ENCODE measurements around the gene TAL1.

The TAL1 gene

DNA sequence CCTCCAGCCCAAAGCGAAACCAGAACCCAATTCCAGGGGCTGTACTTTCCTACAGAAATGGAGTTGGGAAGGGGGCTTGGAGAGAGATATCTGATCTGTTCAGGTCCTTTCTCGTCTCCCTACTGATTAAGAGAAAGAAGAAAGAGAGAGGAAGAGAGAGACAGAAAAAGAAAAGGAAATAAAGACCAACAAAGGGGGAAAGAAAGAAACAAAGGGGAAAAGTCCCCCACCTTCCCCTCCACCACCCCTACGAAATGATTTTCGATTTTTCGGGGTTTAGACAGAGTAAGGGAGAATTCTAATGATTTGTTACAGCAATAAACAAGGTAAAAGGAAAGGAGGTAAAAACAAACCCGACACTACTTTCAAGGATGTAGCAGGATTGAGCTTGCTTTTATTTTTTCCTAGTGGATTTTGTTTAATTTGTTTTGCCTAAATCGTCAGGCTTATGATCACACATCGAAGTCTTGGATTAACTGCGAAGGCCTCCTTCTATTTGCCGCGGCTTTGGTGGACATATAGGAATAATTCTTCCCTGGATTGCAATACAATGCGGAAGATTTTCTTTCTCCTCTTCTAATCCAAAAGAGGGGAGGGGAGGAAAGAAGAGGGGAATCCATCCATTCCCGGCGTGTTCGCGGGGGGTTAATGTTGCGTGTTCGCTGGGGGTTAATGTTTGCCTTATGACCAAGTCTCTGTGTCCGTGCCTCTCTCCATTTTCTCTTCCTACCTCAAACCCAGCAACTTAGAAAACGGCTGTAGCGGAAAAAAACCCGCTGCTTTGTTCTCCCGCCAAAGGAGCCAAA is 1.9 kb downstream of the TAL1 start:
- DNase-seq (ENCODE audit: low spot score) = no peak

DNA sequence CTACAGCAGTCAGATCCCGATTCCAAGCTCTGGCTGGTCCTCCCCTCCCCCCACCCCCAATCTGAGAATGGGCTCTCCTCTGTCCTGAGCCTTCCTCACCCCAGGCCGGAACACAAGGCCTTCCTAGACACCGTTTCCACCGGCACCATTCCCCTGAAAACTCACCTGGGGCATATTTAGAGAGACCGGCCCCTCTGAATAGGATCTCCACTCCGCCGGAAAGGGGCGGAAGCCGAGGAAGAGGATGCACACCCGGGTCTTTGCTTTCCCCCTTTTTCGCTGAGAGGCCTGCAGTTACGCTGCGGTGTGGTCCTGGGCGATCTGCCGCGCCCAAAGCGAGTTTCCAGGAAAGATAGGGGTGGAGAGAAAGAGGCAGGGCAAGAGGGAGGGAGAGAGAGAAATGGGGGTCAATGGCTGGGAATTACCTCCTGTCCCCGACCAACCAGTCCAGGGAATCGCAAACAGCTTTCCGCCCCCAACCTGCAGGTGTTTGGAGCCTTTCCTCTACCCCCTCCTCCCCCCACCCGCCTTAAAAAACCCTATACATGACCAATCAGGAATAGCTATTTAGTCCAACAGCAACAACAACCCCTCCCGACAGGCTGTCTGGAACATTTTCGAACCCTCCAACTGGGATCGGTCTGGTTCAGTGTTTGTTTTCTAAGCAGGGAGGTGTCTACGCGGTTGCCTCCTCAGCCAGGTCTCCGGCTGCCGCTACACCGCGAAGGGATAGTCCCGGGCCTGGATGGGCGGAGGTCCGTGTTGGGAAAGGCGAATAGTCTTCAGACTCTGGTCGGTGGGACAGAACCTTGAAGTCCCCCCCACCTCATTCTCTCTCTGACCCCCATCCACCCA is 2.8 kb downstream of the TAL1 start:
- DNase-seq (ENCODE audit: low spot score) = no peak

DNA sequence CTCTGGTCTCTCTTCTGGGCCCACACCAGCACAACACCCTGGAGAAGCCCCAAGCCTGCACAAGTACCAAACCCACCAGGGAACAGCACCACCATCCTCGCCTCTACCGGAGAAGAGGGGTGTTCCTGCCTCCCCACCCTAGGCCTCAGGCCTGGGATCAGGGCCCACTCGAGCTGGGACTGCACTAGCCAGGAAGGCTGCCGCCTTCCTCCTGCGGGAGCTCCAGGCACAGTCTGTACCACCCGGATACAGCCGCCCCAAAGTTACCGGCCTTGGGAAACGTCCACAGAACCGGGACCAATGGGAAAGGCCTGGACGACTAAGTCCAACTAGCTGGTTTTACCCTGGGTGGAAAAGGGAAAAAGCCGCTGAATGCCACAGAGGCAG is 3.4 kb downstream of the TAL1 start:
- no peak for DNase-seq (ENCODE audit: low spot score)

DNA sequence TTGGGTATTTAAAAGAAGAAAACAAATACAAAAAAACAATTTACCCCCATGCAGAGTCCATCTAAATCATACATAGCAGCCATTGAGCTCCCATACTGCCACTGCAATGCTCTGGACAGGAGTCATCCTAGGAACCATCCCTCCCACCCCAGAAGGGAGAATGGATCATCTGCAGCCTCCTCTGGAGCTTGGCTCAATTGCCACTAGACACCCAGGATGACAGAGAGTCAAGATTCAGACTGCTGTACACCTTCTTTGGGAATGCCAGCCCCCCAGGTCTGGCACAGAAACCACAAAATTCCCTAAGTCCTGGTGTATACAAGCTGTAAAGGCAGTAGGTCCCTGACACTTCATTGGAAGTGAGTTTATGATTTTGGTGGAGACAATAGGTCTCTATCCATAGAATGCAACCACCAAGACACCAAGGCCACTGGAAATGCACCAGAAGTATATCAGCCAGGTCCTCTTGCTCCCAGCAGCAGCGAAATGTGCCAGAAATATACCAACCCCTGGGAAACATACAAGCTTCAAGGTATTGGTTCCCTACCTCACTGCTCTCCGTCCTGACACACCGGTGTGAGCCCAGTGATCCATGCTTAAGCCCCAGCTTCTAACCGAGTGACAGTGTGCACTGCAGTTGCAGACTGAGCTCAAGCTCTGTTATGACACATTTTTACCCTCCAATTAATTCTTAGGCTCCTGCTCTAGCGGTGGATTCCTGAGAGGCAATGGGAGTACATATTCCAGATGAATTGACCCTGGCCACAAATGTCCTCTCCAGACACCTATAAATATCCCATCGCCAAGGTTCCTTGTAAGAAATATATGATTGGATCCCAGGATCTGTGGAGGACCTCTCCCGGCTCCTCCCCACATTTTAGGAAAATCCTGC is 4.4 kb downstream of the TAL1 start:
- DNase-seq (ENCODE audit: low spot score) = no peak

DNA sequence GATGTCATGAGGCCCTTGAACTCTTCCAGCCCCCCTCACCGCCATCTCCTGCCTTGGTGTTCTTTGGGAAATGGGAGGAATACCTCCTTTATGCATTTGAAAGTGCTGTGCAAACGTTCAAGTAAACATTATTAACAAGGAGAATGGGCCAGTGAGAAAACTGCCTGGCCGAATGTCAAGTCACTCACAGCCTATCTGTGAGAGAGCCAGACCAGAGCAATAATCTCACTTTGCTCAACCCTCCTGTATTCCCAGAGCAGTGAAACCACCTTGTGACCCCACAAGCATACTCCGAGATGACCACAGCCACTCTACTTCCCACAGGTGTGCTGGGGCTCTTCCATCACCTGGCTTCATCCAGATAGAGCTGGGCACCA is 5.2 kb downstream of the TAL1 start:
- no peak for DNase-seq (ENCODE audit: low spot score)

DNA sequence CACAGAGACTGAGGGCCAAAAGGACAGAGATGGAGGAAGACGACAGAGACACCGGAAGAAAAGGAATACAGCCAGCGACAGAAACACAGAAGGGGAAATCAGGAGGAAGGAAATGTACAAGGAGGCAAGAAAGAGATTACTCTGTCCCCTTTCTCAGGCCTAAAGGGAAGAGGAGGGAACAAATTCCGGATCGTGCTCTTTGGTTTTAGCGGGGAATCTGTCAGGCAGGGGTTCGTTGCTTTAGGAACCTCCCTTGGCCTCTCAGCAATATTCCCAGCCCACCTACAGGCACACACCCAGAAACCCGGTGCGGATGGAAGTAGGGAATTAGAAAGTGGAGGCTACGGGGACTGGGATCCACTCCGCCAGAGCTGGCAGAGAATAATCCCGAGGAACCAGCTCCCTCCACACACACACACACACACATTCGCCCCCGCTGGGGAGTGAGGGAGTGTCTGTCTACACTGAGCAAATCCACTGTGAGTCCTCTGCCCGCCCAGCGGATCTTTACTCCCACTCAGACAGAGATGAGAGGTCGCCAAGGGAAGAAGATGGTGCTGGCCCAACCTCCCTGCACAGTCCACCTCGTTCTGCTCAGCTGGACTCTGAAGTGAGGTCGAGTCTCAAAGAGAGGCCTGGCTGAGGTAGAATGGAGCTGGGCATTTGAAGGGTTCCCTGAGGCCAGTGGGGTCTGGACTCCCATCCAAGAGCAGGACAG is 5.7 kb downstream of the TAL1 start:
- no peak for DNase-seq (ENCODE audit: low spot score)

DNA sequence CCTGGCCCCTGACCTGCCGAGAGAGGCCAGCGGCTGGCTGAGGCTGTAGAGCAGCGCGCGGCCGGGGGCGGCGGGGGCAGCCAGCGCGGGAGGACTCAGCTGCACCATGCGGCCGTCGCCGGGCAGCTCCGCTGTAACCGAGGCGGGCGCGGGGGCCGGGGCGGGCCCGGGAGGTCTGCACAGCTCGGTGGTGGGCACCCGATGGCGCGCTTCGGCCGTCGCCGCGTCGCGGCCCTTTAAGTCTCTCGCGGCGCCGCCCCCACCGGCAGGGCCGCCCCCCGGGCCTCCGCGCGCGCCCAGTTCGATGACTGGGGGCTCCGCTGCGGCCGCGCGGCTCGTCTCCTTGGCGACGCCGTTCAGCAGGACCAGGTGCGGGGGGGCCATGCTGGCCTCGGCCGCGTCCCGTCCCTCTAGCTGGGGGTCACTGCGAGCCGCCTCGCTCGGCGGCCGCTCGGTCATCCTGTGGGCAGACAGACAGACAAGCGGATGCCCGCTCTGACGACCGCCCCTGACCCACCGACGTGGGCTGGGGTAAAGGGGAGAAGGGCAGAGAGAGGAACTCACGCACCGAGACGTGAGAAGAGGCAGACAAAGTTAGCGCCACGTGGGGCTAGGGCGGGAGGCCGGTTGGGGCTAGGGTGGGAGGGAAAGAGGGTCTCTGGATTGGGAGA is 6.5 kb downstream of the TAL1 start:
- no peak for DNase-seq (ENCODE audit: low spot score)

DNA sequence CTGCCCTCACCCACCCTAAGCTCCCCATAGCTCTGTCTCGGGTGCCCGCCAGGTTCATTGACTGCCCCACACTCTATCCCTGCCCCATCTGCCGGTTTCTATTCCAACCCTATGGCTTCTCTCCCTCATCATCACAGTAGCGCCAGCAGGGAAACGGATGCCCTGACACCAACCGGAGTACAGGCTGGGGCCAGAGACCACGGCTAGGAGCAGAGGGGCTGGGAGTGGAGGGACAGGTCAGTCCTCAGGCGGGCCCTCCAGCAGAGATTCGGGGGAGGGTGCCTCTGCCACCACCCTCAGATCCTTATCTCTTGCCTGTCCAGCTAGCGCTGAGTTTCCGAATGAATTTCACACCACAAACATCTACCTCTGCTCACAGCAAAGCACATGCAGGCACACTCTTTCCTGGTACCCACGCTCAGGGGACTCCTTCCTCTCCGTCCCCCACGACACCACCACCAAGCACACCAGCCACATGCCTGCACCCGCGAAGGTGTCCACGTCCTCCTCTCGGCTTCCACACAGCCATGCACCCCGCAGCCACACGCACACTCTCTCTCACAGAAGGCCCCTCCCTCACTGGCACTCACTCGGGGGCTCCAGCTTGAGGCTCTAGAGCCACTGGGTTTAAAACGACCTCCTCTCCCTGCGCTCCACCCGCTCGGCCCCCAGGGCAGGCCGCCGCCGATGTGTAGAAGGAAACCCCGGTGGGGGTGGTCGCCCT is 7.2 kb downstream of the TAL1 start:
- DNase-seq (ENCODE audit: low spot score) = no peak

DNA sequence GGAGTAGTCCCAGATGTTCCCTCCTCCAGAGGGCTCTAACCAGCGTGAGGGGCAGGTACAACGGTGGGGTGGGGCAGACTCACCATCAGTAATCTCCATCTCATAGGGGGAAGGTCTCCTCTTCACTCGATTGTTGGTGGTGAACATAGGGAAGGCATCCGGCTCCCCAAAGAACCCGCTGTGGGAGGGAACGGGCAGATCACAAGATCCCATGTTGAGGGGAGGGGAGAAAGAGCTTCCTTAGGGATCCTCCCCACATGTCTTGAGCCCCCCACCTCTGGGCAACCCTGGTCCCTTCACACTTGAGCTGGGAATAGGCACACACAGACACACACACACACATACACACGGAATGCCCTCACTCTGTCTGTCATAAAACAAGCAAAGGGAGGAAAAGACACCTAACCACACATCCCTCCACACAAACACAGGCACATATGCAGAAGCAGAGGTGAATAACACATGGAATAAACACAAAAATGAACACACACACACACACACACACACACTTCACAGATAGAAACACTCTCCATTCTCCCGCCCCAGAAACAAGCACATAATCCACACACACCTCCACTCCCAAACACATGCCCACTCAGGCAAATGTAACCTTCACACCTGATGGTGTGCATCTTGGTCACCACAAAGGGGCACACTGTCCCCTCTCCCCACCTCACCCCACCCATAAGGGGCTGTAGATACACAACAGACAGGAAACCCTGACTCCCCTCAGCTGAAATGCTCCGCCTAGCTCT is 7.9 kb downstream of the TAL1 start:
- DNase-seq (ENCODE audit: low spot score) = no peak

DNA sequence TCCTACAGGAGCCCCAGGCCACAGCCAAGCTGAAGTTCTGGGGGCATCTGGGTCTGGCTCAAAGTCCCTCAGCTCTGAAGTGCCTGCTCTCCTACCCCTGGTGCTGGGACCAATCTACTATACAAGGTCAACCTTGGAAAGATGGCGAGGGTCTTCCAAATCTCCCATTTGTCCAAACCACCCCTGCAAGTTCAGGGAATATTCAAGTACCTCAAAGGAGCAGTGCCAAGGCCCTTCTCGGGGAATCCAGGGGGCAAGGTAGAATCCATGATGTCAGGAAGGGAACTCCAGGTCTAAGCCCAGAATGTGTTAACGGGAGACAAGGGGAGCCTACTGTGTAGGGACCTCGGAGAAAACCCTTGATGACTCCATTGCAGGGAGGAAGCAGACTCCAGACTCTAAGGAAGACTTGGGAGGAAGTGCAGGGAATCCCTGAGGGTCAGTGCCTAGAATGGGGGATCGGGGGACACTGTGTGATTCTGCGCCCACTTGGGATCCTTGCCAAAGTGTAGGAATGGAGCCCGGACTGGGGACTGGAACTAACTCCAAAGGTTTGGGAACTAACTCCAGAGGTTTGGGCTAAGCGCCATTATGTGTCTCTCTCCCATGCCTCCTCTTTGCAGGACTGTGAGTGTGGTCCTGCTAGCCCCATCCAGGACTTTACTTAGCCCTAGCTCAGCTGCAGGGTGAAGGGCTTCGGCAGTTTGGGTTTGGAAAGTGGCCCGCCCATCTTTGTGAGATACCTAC is 8.7 kb downstream of the TAL1 start:
- no peak for DNase-seq (ENCODE audit: low spot score)

DNA sequence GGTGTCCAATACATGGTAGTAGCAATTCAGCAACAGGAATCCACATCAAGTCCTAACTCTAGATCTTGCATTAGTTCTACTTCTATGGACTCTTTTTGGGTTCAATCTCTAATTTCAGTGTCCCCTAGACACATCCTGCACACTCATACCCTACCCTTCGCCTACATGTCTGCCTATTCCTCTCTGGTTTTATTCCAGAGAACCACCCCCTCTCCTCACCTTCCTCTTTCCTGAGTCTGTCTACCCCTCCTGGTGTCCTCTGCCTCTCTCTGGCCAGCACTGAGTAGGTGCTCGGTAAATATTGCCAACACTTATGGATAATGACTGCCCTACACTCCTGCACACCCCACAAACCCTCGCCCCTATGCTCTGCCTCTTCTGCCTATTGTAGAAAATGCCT is 9.5 kb downstream of the TAL1 start:
- DNase-seq (ENCODE audit: low spot score) = no peak

DNA sequence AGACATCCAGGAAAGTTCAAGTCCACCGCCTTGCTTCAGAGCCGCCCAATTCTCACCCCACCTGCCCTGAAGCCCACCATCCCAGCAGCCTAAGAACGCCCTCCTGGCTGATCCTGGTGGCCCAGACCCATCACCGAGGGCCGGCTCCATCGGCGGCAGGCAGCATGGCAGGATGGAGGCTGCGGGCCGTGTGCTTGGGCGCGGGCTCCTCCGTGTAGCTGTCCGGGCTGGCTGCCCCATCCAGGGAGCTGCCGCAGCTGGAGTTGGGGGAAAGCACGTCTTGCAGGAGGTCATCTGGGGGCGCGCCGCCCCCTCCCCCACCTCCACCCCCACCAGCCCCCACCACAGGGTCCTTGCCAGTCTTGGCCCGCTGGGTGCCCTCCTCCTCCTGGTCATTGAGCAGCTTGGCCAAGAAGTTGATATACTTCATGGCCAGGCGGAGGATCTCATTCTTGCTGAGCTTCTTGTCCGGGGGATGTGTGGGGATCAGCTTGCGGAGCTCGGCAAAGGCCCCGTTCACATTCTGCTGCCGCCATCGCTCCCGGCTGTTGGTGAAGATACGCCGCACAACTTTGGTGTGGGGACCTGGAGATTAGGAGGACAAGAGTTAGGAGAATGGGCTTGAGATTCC is 12.3 kb downstream of the TAL1 start:
- no peak for DNase-seq (ENCODE audit: low spot score)

DNA sequence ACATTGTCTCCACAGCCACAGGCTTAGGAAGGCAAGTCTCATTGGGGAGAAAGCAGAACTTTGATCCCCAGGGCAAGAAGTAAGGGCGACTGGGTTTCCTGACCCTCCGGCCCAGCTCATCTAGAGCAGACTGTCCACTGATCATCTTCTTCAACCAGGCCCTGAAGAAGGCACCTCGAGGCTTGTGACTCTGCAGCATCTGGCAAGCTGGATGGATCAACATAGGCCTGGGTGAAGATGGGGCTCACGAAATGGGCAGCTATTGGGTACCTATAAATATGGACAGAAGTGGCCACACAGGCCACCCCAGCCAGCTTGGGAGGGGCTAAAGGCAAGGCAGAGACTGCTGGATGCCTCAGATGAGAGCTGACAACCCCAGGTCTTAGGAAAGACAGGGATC is 13.0 kb downstream of the TAL1 start:
- DNase-seq (ENCODE audit: low spot score) = no peak

DNA sequence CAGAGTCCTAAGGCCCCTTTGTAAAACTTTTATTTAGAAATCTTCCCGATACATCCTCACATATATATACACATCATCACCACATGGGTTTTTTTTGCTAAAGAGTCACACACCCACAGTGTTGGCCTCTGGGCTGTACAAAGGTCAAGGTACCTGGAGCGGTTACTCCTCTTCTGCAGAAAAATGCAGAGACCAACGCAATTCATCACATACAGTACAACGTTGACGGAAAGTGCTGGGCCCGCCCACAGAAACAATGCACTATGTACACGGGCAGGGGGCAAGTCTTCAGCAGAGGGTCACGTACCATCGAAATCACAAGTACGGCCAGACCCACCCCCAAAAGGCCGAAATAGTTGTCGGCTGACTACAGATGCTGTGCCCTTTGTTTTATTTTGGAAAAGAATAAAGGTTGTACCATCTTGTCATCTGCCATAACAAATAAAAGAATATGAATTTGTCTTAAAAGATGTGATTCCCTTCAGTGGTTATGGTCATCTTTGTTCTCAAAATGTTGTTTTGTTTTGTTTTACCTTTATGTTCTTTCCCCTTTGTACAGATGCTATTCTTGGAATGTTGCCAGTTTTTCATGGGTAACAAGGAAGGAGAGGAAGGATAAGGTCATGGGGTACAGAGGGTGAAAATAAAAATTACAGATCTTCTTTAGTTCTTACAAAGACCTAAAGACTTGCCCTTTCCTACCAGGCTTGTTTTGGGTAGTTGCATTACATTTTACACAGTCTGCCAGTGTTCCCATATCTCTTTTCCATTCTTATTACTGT is 15.6 kb downstream of the TAL1 start:
- no peak for DNase-seq (ENCODE audit: low spot score)

DNA sequence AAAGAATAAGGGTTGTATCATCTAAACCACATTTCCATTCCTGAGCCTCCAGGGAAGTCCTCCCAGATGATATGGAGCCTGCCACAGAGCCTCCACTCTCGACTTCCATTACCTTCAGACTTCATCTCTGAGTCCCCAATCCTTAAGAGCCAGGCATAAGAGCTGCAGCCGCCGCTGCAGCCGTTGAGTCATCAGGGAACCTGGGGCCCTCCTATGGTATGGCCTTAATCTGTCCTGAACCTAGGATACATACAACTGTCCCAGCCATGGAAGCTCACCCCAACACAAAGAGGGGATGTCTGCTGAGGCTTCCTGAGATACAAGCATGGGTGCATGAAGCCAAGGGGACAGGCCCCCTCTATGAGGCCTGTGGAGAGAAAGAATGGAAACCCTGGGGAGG is 16.3 kb downstream of the TAL1 start:
- no peak for DNase-seq (ENCODE audit: low spot score)

DNA sequence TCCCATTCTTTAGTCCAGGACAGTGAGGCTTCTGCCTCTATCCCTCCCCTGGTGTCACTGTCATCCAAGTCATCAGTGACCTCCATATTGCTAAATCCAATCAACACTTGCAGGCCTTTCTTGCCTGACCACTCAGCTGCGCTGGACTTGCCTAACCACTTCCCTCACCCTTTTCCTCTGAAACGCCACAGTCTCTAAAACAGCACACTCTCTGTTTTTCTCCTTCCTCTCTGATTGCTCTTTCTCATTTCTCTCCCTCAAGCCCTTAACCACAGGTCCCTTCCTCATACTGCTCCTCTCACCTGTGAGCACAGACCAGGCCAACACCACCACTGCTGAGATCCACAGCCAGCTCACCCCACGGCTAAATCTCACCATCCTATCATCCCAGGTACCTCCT is 17.5 kb downstream of the TAL1 start:
- no peak for DNase-seq (ENCODE audit: low spot score)

DNA sequence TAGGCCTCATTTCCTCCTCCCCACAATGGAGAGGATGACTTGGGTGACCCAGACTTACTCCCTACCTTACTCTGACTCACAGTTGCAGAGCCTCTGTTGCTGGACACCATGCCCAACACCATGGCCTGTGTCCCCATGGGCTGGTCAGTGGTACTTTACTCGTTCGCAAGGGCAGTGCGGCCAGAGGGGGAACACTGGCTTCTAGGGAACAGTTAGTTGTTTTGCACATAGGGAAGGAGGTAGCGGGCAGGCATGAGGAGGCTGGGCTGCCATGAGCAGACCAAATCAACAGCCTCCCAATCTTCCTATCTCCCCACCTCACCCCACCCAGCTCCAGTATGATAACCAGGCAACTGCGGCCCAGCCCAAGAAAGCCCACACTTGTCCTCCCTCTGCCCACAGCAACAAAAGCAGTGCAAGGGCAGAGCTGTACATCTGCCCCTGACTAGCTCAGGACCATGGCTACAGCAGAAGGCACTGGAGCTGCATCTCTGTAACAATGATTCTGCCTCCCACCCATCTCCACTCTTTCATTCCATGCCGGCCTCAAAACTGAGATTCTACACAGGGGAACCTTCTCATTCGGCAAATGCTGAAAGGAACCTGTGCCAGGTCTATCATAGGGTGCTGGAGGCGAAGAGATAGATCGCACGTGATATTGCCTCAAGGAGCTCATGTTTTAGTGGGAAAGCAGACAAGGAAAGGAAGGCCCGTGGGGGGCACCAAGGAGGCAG is 18.6 kb downstream of the TAL1 start:
- DNase-seq (ENCODE audit: low spot score) = no peak

All from Ammon's horn (tissue), 1 donor.